Measurements from ENCODE around the gene ZP1. TPM values are rescaled to one million over a fixed set of nuclear protein-coding genes. Genes with fewer than 3 reads are reported as not detected.

Gene ZP1
- total and polyA plus RNA-seq, 2 experiments from 2014 or later, result not detected

- Histone ChIP-seq H3K36me3 (ENCODE audit: insufficient read depth) (no peaks in the 10 kb centered on the region), H3K27ac (ENCODE audit: low read depth) (no peak overlapping the region), H3K4me1 (ENCODE audit: insufficient read depth) (no peaks in the 10 kb centered on the region), H2AFZ (no peak overlapping the region), H3K9me2 (ENCODE audit: insufficient read depth) (no peaks in the 10 kb centered on the region), H3F3A (replicated peaks; ENCODE audit: low read depth) (no peaks in the 10 kb centered on the region), H4K20me1 (replicated peaks; ENCODE audit: insufficient read depth) (no peaks in the 10 kb centered on the region), H3K27me3 (ENCODE audit: insufficient read depth) (no peaks in the 10 kb centered on the region), H3K4me3 (no peak overlapping the region), H3K4me2 (no peak overlapping the region), H3K79me2 (replicated peaks; ENCODE audit: insufficient read depth) (no peaks in the 10 kb centered on the region)
- TF ChIP-seq JUNB (IDR thresholded peaks at IDR 0.05; ENCODE audit: unreplicated experiment) (no peak), EZH2 (IDR thresholded peaks at IDR 0.05; ENCODE audit: low read depth, unreplicated experiment) (no peak), ZNF114 (CRISPR knock-in tag; IDR thresholded peaks at IDR 0.05) (no peak), CREB1 (CRISPR knock-in tag; IDR thresholded peaks at IDR 0.05; ENCODE audit: low read depth) (no peak), EZH2phosphoT487 (IDR thresholded peaks at IDR 0.05; ENCODE audit: unreplicated experiment) (no peak), STAT1 (IDR thresholded peaks at IDR 0.05; ENCODE audit: unreplicated experiment) (no peak), POLR2AphosphoS5 (IDR thresholded peaks at IDR 0.05; ENCODE audit: low read depth) (no peak), ZNF462 (CRISPR knock-in tag; IDR thresholded peaks at IDR 0.05) (no peak), NANOG (IDR thresholded peaks at IDR 0.05; ENCODE audit: borderline replicate concordance) (no peak), ZNF331 (CRISPR knock-in tag; IDR thresholded peaks at IDR 0.05; ENCODE audit: low read depth) (no peak)
- TF ChIP-seq, protein P1, sequence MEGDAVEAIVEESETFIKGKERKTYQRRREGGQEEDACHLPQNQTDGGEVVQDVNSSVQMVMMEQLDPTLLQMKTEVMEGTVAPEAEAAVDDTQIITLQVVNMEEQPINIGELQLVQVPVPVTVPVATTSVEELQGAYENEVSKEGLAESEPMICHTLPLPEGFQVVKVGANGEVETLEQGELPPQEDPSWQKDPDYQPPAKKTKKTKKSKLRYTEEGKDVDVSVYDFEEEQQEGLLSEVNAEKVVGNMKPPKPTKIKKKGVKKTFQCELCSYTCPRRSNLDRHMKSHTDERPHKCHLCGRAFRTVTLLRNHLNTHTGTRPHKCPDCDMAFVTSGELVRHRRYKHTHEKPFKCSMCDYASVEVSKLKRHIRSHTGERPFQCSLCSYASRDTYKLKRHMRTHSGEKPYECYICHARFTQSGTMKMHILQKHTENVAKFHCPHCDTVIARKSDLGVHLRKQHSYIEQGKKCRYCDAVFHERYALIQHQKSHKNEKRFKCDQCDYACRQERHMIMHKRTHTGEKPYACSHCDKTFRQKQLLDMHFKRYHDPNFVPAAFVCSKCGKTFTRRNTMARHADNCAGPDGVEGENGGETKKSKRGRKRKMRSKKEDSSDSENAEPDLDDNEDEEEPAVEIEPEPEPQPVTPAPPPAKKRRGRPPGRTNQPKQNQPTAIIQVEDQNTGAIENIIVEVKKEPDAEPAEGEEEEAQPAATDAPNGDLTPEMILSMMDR (conservative IDR thresholded peaks at IDR 0.05; ENCODE audit: low read depth in 2 of 2), result no peak
- TF ChIP-seq, protein P2, sequence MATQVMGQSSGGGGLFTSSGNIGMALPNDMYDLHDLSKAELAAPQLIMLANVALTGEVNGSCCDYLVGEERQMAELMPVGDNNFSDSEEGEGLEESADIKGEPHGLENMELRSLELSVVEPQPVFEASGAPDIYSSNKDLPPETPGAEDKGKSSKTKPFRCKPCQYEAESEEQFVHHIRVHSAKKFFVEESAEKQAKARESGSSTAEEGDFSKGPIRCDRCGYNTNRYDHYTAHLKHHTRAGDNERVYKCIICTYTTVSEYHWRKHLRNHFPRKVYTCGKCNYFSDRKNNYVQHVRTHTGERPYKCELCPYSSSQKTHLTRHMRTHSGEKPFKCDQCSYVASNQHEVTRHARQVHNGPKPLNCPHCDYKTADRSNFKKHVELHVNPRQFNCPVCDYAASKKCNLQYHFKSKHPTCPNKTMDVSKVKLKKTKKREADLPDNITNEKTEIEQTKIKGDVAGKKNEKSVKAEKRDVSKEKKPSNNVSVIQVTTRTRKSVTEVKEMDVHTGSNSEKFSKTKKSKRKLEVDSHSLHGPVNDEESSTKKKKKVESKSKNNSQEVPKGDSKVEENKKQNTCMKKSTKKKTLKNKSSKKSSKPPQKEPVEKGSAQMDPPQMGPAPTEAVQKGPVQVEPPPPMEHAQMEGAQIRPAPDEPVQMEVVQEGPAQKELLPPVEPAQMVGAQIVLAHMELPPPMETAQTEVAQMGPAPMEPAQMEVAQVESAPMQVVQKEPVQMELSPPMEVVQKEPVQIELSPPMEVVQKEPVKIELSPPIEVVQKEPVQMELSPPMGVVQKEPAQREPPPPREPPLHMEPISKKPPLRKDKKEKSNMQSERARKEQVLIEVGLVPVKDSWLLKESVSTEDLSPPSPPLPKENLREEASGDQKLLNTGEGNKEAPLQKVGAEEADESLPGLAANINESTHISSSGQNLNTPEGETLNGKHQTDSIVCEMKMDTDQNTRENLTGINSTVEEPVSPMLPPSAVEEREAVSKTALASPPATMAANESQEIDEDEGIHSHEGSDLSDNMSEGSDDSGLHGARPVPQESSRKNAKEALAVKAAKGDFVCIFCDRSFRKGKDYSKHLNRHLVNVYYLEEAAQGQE (IDR thresholded peaks at IDR 0.05; ENCODE audit: unreplicated experiment), result no peak
- TF ChIP-seq, protein P3, sequence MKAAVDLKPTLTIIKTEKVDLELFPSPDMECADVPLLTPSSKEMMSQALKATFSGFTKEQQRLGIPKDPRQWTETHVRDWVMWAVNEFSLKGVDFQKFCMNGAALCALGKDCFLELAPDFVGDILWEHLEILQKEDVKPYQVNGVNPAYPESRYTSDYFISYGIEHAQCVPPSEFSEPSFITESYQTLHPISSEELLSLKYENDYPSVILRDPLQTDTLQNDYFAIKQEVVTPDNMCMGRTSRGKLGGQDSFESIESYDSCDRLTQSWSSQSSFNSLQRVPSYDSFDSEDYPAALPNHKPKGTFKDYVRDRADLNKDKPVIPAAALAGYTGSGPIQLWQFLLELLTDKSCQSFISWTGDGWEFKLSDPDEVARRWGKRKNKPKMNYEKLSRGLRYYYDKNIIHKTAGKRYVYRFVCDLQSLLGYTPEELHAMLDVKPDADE (IDR thresholded peaks at IDR 0.05), result no peak
- Mint-ChIP-seq H3K27me3 (ENCODE audit: insufficient read depth, low read depth, poor library complexity) (peaks cover 4% of the 10 kb centered on the region), H3K36me3 (ENCODE audit: low read depth) (no peaks in the 10 kb centered on the region), H3K9me3 (no peaks in the 10 kb centered on the region; the same call in 2 of the 3 replicates), H3K4me3 (no peak overlapping the region), H3K27ac (no peak overlapping the region), H3K4me1 (no peaks in the 10 kb centered on the region)
- ATAC-seq (no peak), DNase-seq (ENCODE audit: low spot score) (no peak)
These were observed 2.4 kb upstream of the ZP1 start for GRCh38 chr11:60864856-60865513.

Data from GM23338 (cell line).